Right lobe of liver (tissue), 4 donors: ENCODE measurements around the gene CCSER1.

Source experiments
- CTCF ChIP-seq, 4 donors: fragments of 200-600 bp in 3 of 4; fragments of 450-650 bp in 1 of 4; IDR thresholded peaks; one replicate each; pipeline versions ENCODE4 v1.5.1 to v1.8.0; 2016 to 2022; ENCODE audit warnings: antibody characterized with exemption in 4 of 4, mild to moderate bottlenecking in 2 of 4
- POLR2A ChIP-seq: fragments of 450-650 bp; IDR thresholded peaks from one replicate; pipeline ENCODE4 v1.6.1; 2017; ENCODE audit warnings: antibody characterized with exemption, mild to moderate bottlenecking
- donor health status: DM: no; HTN: no; CAD: no.
- donor health status: DM: no; HTN: no; CAD: no.
- donor health status: DM: no; HTN: yes; CAD: no.

GRCh38 chr4:90441770-90442169 is 314.6 kb downstream of the CCSER1 start:
- TF ChIP-seq CTCF (IDR thresholded peaks at IDR 0.05) (no peak), POLR2A (no peak)
